Ovary (tissue), 3 donors: ENCODE results near the gene TARM1.
"Not testable (repeated sequence)": the region's sequence is repeated elsewhere in the genome, so short reads cannot be mapped to it uniquely, and the experiment has no call there.

ENCODE experiments used
- CTCF ChIP-seq, 3 donors: fragments of 450-650 bp in 2 of 3; fragments of 200-600 bp in 1 of 3; IDR thresholded peaks; one replicate each; pipeline versions ENCODE4 v1.5.1 to v1.8.0; 2016 to 2022; ENCODE audit warnings: antibody characterized with exemption in 3 of 3, mild to moderate bottlenecking in 1 of 3
- POLR2A ChIP-seq: fragments of 450-650 bp; IDR thresholded peaks from one replicate; pipeline ENCODE4 v1.6.1; 2017; ENCODE audit warnings: antibody characterized with exemption, mild to moderate bottlenecking, moderate library complexity
- donor health status: DM: no; HTN: no; CAD: no.

GRCh38 chr19:54099903-54100255 is 18.7 kb upstream of the TARM1 start:
- not testable (repeated sequence) for TF ChIP-seq CTCF (IDR thresholded peaks at IDR 0.05); POLR2A
